Stimulated activated CD4-positive, alpha-beta T cell treated with anti-CD3 and anti-CD28 coated beads, Interleukin-15, amount 100 ng/mL, for 48 hours (primary cell): Measurements from ENCODE around the gene MIA.
"Not testable (repeated sequence)": the region's sequence is repeated elsewhere in the genome, so short reads cannot be mapped to it uniquely, and the experiment has no call there.

Source experiments
- DNase-seq, 2 donors: peaks; one replicate each; pipeline ENCODE4 v3.0.0-alpha.2; 2020; ENCODE audit warnings: low read depth in 2 of 2

The MIA gene

DNA sequence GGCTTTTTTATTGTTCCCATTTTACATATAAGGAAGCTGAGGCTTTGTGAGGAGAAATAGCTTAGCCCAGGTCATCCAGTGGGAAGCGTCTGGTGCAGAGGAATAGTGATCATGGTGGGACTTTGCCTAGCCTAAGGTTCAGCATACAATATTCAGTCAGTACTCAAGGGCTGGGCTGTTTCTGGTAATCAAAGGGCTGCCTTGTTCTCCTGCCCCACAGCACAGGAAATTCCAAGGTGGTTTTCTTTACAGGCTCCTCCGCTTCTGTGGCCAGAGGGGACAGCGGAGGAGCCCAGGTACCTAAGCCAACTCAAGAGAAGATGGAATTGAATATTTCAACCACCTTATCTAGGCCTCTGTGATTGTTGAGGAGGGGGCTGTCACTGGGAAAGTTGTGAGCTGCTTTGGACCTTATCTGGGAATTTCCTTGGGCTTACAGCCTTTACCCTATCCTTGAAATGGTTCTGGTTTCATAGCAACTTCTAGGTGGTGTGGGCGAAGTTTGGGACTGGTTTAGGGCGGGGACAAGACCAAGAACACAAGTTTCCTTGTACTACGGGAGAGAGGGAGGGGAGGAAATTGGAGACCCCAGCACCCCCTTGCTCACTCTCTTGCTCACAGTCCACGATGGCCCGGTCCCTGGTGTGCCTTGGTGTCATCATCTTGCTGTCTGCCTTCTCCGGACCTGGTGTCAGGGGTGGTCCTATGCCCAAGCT lies at the start of gene MIA:
MIA (plus strand) TSS at position 606 of the 716 bp plus-strand sequence; CDS start at position 628, 22 bp downstream.
- no peak for DNase-seq

DNA sequence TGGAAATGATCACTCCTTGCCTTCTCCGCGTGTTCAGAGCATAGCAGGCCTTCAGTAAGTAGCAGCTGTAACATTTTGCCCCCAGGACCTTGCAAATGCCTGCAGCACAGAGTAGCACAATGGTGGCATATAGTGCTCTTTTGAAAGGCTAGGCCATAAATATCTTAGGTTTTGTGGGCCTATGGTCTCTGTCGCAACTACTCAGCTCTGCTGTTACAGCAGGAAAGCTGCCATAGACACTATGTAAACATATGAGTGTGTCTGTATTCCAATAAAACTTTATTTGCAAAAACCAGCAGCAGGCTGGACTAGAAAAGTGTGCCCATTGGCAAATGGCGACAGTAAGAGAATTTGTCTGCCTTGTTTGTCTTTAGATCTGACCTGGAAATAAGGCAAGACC lies 49.0 kb upstream of the MIA start:
- no peak for DNase-seq

DNA sequence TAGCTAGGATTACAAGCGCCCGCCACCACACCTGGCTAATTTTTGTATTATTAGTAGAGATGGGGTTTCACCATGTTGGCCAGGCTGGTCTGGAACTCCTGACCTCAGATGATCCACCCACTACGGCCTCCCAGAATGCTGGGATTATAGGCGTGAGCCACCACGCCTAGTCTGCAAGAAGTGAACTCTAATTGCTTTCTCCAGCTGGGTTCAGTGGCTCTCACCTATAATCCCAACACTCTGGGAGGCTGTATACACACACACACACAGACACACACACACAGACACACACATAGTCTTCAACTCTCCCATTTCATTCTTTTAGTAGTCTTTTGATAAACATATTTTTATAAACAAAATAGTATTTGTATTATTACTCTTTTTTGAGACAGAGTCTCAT lies 45.3 kb upstream of the MIA start:
- not testable (repeated sequence) for DNase-seq

DNA sequence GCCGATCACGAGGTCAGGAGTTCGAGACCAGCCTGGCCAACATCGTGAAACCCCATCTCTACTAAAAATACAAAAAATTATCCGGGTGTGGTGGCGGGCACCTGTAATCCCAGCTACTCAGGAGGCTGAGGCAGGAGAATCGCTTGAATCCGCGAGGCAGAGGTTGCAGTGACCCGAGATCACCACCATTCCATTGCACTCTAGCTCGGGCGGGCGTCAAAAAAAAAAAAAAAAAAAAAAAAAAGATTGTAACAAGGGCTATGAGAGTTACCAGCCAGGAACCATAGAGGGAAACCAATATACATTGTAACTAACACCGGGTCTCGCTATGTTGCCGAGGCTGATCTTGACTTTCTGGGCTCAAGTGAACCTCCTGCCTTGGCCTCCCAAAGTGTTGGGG lies 43.0 kb upstream of the MIA start:
- DNase-seq = not testable (repeated sequence)

DNA sequence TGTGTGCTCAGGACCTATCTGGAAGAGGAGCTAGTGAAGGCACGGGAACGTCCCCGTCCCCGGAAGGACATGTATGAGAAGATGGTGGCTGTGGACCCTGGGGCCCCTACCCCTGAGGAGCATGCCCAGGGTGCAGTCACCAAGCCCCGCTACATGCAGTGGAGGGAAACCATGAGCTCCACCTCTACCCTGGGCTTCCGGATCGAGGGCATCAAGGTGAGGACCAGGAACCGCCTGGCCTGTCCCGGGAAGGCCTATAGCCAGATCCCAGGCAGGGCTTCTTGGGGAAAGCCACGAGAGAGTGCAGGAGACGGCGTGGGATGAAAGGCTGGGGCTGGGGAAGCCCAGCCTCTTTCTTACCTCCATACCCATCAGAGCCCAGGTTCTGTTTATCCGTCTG lies 42.2 kb upstream of the MIA start:
- no peak for DNase-seq

DNA sequence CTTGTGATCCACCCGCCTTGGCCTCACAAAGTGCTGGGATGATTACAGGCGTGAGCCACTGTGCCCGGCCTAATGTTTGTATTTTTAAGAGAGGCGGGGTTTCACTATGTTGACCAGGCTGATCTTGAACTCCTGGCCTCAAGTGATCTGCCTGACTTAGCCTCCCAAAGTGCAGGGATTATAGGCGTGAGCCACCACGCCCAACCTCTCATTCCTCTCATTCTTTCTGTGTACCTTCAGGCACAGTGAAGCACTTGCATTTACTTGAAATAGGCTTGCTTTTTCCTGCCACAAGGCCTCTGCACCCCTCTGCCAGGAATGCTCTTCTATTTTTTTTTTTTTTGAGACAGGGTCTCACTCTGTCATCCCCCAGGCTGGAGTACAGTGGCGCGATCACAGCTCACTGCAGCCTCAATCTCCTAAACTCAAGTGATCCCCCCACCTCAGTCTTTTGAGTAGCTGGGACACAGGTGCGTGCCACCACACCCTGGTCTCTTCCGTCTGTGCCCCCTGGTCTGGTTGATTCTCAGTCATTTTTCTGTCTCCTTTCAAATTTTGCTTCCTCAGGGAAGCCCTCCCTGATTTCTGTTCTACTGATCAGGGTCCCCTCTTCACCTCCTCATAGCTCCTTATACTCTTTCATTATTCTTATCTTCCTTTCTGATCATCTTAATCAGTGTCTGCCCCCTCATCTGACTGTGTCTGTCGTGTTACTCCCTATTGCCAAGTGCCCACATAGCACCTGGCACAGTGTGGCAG lies 40.1 kb upstream of the MIA start:
- no peak for DNase-seq

DNA sequence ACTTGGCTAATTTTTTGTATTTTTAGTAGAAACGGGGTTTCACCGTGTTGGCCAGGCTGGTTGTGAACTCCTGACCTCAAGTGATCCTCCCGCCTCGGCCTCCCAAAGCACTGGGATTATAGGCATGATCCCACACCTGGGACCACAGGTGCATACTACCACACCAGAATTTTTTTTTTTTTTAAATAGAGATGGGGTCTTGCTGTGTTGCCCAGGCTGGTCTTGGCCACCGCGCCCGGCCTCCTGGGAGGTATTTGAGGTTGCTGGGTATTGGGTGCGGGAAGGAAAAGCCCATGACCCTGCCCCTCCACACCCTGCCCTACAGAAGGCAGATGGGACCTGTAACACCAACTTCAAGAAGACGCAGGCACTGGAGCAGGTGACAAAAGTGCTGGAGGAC lies 38.7 kb upstream of the MIA start:
- DNase-seq = no peak

DNA sequence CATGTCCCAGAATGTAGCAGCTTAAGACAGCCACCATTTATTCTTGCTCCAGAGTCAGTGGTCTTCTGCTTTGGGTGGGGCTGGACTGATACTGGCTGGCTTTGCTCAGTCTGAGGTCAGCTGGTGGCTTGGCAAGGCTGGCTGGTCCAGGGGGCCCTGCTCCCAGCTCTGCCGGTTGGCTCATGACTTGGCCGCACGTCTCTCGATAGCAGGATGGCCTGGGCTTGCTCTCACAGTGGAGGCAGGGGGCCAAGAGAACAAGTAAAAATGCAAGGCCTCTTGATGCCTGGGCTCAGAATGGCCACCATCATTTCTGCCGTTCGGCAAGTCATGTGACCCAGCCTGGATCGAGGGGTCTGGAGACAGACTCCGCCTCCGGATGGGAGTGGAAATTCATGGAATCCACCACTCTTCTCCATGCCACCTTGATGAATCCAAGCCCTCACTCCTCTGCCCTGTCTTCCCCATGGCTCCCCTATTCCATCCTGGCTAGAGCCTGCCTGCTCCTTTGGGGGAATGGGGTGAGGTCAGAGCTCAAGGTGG lies 38.1 kb upstream of the MIA start:
- no peak for DNase-seq

DNA sequence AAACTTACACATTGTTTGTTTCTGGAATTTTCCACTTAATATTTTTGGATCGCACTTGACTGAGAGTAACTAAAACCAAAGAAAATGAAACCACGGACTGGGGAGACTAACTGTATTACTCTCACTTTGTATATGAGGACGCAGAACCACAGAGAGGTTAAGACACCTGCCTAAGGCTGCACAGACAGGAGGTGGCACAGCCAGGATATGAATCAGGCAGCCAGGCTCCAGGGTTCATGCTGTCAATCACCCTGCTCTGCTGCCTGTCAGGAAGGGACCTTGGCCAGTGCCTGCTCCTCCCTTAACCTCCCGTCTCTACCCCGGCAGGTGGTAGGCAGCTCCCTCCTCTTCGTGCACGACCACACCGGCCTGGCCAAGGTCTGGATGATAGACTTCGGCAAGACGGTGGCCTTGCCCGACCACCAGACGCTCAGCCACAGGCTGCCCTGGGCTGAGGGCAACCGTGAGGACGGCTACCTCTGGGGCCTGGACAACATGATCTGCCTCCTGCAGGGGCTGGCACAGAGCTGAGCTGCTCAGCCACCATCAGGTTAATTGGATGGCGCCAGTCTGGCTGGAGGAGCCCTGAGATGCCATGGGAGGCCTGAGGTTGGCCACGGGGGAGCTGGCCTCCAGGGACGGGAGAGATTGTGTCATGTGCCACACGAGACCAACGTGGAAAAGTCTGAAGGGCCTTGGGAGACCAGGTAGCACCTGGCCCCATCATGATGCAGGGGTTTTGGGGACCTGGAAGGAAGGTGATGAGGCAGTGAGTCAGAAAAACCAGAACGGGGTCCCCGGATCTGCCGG lies 36.1 kb upstream of the MIA start:
- DNase-seq = no peak

DNA sequence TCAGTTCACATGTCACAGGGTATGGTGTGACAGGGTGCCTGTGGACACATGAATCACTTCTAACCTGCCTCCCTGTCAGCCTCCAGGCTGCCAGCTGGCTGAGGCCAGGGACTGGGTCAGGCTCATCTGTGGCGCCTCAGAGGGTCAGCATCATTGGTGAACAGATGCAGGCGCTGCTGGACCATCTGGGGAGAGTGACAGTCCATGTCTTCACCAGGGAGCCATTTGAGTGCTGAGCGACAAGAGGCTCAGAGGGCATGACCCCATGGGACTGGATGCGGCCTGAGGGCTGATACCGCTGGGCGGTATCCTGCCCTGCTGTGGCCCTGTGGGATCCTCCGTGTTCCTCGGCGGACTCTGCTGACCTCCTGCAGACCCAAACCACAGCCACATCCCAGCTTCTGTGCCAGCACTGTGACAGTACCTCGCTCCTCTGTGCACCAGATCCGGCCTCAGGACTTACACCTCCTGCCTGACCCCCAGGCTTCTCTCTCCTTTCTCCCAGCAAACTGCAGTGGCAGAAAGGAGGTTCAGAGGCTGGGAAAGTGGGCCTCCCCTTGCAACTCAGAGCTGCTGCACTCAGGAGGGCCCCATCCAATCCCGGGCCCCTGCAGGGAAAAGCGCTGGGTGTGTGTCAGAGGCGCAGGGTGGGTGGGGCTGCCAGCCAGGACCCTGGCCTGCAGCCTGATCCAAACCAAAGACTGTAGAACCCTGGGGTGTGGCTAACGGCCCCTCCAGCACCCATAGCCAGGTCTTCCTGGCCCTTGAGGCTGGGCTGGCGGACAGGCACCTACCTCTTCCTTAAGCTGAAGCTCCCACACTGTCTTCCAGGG lies 35.2 kb upstream of the MIA start:
- DNase-seq = no peak

DNA sequence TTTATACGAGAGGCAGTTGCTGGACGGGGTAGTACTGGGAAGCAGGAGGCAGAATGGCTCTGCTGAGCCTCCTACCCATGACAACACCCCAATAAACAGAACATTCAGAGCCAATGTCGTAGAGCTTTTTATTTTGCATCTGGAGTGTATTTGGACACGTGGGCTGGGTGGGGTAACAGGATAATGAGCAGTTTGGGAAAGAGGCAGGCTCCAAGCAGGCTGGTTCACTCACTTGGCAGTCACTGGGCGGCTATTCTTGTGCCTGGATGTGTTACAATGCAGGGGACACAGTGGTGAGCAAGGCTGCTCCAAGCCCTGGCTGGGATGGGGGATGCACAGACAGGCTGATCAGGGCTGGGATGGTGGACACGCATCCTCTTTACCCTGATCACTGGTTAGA lies 34.6 kb upstream of the MIA start:
- DNase-seq = no peak

DNA sequence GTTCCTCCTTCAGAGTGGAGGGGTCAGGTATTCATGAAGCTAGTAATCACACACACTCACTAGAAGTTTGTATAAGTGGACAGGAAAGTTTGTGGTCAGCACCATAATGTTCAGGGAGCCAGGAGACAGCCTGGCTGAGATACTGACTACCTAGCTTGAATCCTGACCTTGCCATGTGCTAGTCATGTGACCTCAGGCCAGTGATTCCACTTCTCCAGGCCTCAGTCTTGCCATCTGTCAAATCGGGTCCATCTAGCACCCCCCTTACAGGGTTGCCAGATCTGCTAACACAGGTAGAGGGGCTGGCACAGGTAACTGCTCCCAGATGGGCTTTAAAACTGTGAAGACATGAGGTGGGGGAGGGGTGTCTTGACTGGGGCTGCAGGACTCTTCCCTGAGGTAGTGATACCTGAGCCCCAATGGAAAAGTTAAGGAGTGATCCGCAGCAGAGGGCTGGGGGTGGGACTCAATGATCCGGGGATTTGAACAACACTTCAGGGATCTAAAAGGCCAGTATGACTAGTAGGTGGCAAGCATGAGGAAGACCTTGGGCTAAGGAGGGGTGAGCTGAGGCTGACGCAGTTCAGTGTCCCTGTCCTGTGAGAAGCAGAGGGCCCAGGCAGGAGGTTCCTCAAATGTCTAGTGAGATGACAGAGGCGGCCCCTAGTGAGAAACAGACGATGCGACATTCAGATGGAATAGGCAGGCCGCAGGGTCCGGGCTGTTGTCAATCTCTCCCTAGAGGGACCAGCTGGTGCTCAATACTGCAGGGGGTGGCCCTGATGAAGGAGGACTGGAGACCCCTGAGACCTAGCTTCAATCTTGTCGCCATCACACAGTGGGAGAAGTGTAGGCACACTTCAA lies 33.6 kb upstream of the MIA start:
- no peak for DNase-seq

DNA sequence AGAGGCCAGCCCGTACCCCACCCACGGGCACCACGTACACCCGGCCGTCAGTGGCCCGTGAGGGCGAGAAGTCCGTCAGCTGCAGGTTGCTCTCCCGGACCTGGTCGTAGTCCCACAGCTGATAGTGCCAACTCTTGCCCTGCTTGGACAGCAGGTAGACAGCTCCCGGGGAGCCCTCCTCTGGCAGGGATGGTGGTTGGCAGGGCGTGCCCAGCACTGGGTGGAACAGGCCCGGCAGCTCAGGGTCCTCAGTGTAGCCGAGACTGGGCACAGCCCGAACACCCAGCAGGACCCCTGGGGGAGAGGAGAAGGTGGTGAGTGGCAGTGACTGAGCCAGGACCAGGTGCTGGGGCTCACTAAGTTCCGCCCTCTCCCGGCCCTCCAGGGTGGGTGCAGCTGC lies 32.8 kb upstream of the MIA start:
- DNase-seq = no peak

DNA sequence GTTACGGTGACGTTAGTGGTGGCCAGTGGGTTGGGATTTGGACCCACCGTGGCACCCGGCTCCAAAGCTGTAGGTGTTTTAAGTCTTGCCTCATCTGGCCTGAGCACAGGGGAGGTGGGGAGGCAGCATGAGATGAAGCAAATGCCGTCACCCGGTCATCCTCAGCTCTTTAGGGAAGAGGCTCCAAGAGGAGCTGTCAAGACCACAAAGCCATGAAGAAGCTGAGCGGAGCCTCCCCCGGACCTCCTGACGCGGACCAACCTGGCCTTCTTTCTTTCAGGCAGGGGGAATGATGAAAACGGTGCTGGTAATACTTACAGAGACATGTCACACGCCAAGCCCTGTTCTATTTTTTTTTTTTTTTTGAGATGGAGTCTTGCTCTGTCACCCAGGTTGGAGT lies 32.4 kb upstream of the MIA start:
- no peak for DNase-seq

DNA sequence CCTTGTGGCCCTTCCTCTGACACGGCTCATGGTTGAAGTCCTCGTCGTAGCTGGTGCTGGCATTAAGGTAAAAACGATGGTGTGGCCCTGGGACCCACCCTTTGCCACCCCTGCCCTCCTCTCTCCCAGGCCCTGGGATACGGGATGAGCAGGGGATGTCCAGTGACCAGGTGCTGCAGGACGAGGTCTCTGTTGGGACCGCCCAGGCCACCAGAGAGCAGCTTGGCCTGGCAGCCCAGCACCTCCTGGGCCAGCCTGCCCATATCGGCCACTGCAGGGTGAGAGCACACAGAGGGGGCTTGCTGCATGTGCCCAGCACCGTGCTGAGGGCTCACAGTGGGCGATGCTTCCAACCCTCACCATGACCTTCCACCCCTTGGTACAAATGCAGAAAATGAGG lies 31.4 kb upstream of the MIA start:
- DNase-seq = no peak

DNA sequence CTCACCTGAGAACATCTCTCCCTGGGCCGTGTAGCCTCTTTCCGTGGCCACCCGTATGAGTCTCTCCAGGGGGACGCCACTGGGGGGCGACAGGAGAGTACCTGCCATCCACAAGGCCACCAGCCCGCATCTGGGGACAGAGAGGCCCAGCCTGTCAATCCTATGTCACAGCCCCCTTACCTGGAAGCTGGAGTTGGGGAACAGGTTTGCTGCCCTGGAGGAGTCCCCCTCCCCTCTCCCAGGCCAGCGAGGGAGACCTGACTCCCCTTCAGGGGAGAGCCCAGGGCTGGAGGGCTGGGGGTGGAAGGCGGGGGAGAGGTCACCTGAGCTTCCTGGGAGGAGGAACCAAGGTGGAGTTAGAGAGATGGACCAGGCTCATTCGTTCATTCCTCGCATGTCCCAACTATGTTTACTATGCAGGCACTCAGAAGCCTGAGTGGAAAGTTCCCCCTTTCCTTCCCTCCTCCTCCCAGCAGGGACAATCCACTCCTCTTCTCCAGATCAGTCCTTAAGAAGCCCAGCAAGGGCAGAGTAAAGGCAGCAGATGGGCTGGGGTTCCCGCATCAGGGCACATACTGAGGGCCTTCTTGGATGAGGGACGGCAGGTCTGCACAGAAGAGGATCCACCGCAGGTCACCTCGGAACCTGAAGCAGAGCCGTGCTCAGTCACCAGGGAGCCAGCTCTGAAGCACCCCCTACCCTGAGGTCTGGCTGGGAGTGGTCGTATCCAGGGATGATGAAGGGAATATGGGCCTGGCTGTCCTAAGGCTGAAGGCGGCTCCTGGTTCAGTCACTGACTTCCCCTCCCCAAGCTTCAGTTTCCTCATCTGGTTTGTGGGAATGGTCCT lies 30.5 kb upstream of the MIA start:
- DNase-seq = no peak

DNA sequence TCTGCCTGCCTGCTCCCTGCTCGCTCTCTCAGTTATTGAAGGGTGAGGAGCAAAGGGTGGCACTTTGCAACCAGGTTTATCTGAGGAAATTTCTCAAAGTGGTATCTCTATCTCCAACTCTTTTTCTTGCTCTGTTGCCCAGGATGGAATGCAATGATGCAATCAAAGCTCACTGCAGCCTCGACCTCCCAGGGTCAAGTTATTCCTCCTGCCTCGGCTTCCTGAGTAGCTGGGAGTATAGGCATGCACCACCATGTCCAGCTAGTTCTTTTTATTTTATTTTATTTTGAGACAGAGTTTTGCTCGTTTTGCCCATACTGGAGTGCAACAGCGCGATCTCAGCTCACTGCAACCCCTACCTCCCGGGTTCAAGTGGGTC lies 29.9 kb upstream of the MIA start:
- DNase-seq = no peak

DNA sequence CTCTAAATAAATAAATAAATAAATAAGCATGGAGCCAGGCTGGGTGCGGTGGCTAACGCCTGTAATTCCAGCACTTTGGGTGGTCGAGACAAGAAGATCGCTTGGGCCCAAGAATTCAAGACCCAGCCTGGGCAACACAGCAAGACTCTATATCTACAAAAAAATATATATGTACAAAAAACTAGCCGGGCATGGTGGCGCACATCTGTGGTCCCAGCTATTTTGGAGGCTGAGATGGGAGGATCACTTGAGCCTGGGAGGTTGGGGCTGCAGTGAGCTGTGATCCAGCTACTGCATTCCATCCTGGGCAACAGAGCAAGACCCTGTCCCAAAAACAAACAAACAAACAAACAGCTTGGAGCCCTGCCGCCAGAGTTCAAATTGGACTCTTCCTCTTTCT lies 27.8 kb upstream of the MIA start:
- DNase-seq = no peak

DNA sequence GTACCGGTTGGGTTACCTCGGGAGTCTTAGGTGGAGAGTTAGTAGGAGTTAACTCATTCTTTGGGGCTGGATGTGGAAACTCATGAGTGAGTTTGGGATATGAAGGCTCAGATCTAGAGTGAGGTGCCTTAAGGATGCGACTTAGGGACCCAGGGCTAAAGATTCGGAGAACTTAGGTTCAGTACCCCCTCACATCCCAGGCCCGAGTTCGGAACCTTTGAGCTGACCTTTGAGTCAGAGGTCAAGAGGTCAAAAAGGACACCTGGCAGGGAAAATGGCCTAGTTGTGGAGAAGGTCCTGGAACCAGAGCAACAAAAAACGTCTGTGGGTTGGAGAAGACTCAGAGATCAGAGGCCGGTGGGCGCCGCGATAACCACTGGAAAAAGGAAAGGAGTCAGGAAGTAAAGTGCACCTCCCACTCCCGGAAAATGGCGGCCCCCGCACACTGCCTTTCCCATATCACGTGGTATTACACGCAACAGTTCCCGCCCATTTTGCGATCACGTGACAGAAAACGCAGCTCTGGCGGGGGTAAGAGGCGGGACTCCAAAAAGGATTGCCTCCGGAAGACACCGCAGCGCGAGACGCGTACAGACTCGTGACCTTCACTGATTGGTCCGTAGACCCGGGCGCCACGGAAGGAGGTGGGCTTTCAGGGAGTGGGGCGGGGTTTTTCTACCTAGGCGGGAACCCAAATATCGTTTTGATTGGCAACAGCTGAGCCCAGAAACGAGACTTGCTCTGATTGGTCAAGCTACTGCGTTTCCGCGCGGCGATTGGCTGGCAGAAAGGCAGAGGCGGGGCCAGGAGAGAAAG lies 25.1 kb upstream of the MIA start, which contains the start of gene ACTMAP:
ACTMAP (minus strand) TSS at position 420 of the 816 bp plus-strand sequence. CDS start 674 bp downstream, outside the sequence.
- peak; percentile 99 to 100 for DNase-seq
